H9 (cell line): ENCODE results near the gene EHD2. TPM values are rescaled to one million over a fixed set of nuclear protein-coding genes. Genes with fewer than 3 reads are reported as not detected.

ENCODE experiments used
- DNase-seq: peaks from one replicate; pipeline ENCODE4 v3.0.0-alpha.2; 2017
- H2AFZ ChIP-seq: one replicate; pipeline ENCODE4 v1.6.1; 2013; ENCODE audit warnings: mild to moderate bottlenecking, low read length, control low read depth, moderate library complexity
- H2AK5ac ChIP-seq: 2 replicates; pipeline ENCODE4 v1.6.1; 2013; ENCODE audit warnings: low read length, control low read depth, mixed read lengths; ENCODE audit not compliant: insufficient read length
- H2BK120ac ChIP-seq: one replicate; pipeline ENCODE4 v1.6.1; 2013; ENCODE audit warnings: low read depth, mild to moderate bottlenecking, low read length, control low read depth, inconsistent platforms; ENCODE audit not compliant: poor library complexity, severe bottlenecking
- H2BK12ac ChIP-seq: 2 replicates; pipeline ENCODE4 v1.6.1; 2013; ENCODE audit warnings: low read length, control low read depth, mixed read lengths, low read depth; ENCODE audit not compliant: insufficient read length
- H2BK15ac ChIP-seq: 2 replicates; pipeline ENCODE4 v1.6.1; 2013; ENCODE audit warnings: low read depth, low read length, control low read depth
- H2BK20ac ChIP-seq: one replicate; pipeline ENCODE4 v1.6.1; 2013; ENCODE audit warnings: low read depth, mild to moderate bottlenecking, low read length, control low read depth, inconsistent platforms; ENCODE audit not compliant: poor library complexity, severe bottlenecking
- H2BK5ac ChIP-seq: 2 replicates; pipeline ENCODE4 v1.6.1; 2013; ENCODE audit warnings: low read length, control low read depth, mixed read lengths; ENCODE audit not compliant: insufficient read length
- H3K14ac ChIP-seq: 2 replicates; pipeline ENCODE4 v1.6.1; 2013; ENCODE audit warnings: low read length, control low read depth; ENCODE audit not compliant: insufficient read depth
- H3K18ac ChIP-seq: 2 replicates; pipeline ENCODE4 v1.6.1; 2013; ENCODE audit warnings: low read depth, mild to moderate bottlenecking, mixed read lengths, low read length, control low read depth; ENCODE audit not compliant: insufficient read length
- H3K23ac ChIP-seq: 2 replicates; pipeline ENCODE4 v1.6.1; 2013; ENCODE audit warnings: low read length, control low read depth, mixed read lengths, low read depth; ENCODE audit not compliant: insufficient read length
- H3K23me2 ChIP-seq: 2 replicates; pipeline ENCODE4 v1.6.1; 2013; ENCODE audit warnings: low read depth, mild to moderate bottlenecking, mixed read lengths, low read length, control low read depth; ENCODE audit not compliant: insufficient read length, poor library complexity, severe bottlenecking
- H3K27ac ChIP-seq: 2 replicates; pipeline ENCODE4 v1.5.1; 2013; ENCODE audit warnings: low read length, control low read depth, mixed read lengths, low read depth; ENCODE audit not compliant: insufficient read length
- H3K27me3 ChIP-seq: 2 replicates; pipeline ENCODE4 v1.6.1; 2013; ENCODE audit warnings: low read length, control low read depth, inconsistent platforms; ENCODE audit not compliant: insufficient read depth
- H3K4ac ChIP-seq: 2 replicates; pipeline ENCODE4 v1.6.1; 2013; ENCODE audit warnings: low read depth, mild to moderate bottlenecking, control low read depth, inconsistent platforms, low read length, moderate library complexity
- H3K4me1 ChIP-seq: 2 replicates; pipeline ENCODE4 v1.6.1; 2013; ENCODE audit warnings: low read length, control low read depth, inconsistent platforms; ENCODE audit not compliant: insufficient read depth
- H3K4me2 ChIP-seq: 2 replicates; pipeline ENCODE4 v1.6.1; 2013; ENCODE audit warnings: low read length, control low read depth, mixed read lengths; ENCODE audit not compliant: insufficient read length, insufficient read depth
- H3K56ac ChIP-seq: 2 replicates; pipeline ENCODE4 v1.6.1; 2013; ENCODE audit warnings: low read depth, mild to moderate bottlenecking, mixed read lengths, low read length, control low read depth; ENCODE audit not compliant: insufficient read length
- H3K79me1 ChIP-seq: 2 replicates; pipeline ENCODE4 v1.6.1; 2013; ENCODE audit warnings: low read depth, mild to moderate bottlenecking, moderate library complexity, low read length, control low read depth, inconsistent platforms; ENCODE audit not compliant: insufficient read depth, poor library complexity, severe bottlenecking
- H3K79me2 ChIP-seq: 2 replicates; pipeline ENCODE4 v1.6.1; 2013; ENCODE audit warnings: low read length, control low read depth, inconsistent platforms; ENCODE audit not compliant: insufficient read depth
- H3K9ac ChIP-seq: 2 replicates; pipeline ENCODE4 v1.6.1; 2013; ENCODE audit warnings: low read length, control low read depth, mixed read lengths; ENCODE audit not compliant: insufficient read length; ENCODE audit errors: extremely low read depth
- H3K9me3 ChIP-seq: one replicate; pipeline ENCODE4 v1.6.1; 2013; ENCODE audit warnings: low read depth, low read length, inconsistent platforms; ENCODE audit not compliant: control insufficient read depth
- H3T11ph ChIP-seq: one replicate; pipeline ENCODE4 v1.6.1; 2013; ENCODE audit warnings: mild to moderate bottlenecking, low read length, control low read depth, inconsistent platforms
- H4K20me1 ChIP-seq: one replicate; pipeline ENCODE4 v1.6.1; 2013; ENCODE audit not compliant: control insufficient read depth, insufficient read length, insufficient read depth
- H4K5ac ChIP-seq: 2 replicates; pipeline ENCODE4 v1.6.1; 2013; ENCODE audit warnings: low read depth, mild to moderate bottlenecking, mixed read lengths, low read length, control low read depth; ENCODE audit not compliant: insufficient read length
- H4K8ac ChIP-seq: replicated peaks from 2 replicates; pipeline ENCODE4 v1.6.1; 2013; ENCODE audit warnings: low read length, control low read depth, mixed read lengths, low read depth; ENCODE audit not compliant: insufficient read length
- H4K91ac ChIP-seq: 2 replicates; pipeline ENCODE4 v1.6.1; 2013; ENCODE audit warnings: low read depth, mild to moderate bottlenecking, moderate library complexity, mixed read lengths, low read length, control low read depth; ENCODE audit not compliant: insufficient read length
- H3K27ac Mint-ChIP-seq, 3 experiments: 2 replicates in 2 of 3; 3 replicates in 1 of 3; pipeline ENCODE4 v1.8.0; 2020 to 2021; ENCODE audit warnings: mixed read lengths in 3 of 3, mild to moderate bottlenecking in 1 of 3, moderate library complexity in 1 of 3
- H3K27me3 Mint-ChIP-seq: 2 replicates; pipeline ENCODE4 v1.8.0; 2021; ENCODE audit warnings: low read depth, mild to moderate bottlenecking, moderate library complexity, mixed read lengths
- H3K36me3 Mint-ChIP-seq, 3 experiments: 2 replicates in 2 of 3; 3 replicates in 1 of 3; pipeline ENCODE4 v1.8.0; 2020 to 2021; ENCODE audit warnings: low read depth in 3 of 3, mixed read lengths in 3 of 3; ENCODE audit not compliant: insufficient read depth in 1 of 3
- H3K4me1 Mint-ChIP-seq, 2 experiments: 2 replicates each; pipeline ENCODE4 v1.8.0; 2020; ENCODE audit warnings: mixed read lengths in 2 of 2
- H3K4me3 Mint-ChIP-seq, 2 experiments: 2 replicates in 1 of 2; 3 replicates in 1 of 2; pipeline ENCODE4 v1.8.0; 2020 to 2021; ENCODE audit warnings: mild to moderate bottlenecking in 2 of 2, mixed read lengths in 2 of 2, moderate library complexity in 1 of 2
- H3K9me3 Mint-ChIP-seq, 2 experiments: 2 replicates in 1 of 2; 3 replicates in 1 of 2; pipeline ENCODE4 v1.8.0; 2020; ENCODE audit warnings: mild to moderate bottlenecking in 2 of 2, mixed read lengths in 2 of 2, moderate library complexity in 1 of 2
- WGBS: extraction: QIAGEN DNeasy Blood & Tissue Kit; methylation state at CpG from one replicate; pipeline ENCODE4 v1.1.7; 2013; ENCODE audit warnings: missing lambda C conversion rate, low lambda C conversion rate, mixed read lengths; ENCODE audit not compliant: insufficient read length; ENCODE audit errors: extremely low coverage; 5-methylcytosine and 5-hydroxymethylcytosine counted together
- total RNA-seq: library from RNA; stranded (reverse); gene quantifications from 2 replicates; pipeline ENCODE4 v1.2.1, GENCODE V29; 2021
- TF ChIP-seq, protein P1 (sequence below): fragments of 200-600 bp; sonication (generic); conservative IDR thresholded peaks from 3 replicates; pipeline ENCODE4 v1.8.0; 2021; ENCODE audit warnings: antibody characterized with exemption, mild to moderate bottlenecking

EHD2 gene
- total RNA-seq, 1 experiment from 2014 or later, result 19.7 TPM

DNA sequence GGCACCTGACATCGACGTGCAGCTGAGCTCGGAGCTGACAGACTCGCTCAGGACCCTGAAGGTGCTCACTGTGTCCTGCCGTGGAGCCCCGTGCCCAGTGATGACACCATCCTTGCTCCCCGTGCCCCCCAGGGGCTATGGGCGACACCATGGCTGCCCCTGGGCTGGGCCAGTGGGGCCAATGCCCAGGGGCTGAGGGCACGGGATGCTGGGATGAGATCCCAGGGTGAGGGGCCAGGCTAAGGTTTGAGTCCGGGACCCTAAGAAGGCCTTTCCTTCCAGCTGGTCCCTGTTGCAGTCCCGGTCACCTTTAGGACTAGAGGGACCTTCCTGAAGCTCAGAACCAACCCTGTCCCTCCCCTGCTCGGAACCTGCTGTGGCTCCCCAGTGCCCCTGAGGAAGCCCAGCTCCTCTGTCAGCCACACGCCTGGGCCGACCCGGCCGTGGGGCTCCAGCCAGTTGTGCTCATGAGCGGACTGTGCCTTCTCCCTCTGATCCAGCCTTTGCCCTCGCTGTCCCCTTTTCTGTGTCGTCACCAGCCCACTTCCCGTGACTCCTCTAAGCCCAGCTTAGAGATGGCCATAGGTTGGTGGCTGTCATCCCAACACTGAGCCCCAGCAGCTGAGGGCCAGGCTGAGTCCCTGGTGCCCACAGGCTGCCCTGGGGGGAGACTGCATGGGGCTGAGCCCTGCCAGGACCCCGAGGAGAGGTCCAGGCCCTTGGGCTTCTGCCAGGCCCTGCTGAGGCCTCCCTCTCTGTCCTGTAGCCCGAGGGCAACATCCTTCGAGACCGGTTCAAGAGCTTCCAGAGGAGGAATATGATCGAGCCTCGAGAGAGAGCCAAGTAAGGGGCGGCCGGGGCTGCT is 42.8 kb downstream of the EHD2 start:
- H4K5ac ChIP-seq, result no peak overlapping the region
- no peaks in the 10 kb centered on the region for H3K4me1 Mint-ChIP-seq
- no peak overlapping the region for H3K4ac ChIP-seq
- H3K4me3 Mint-ChIP-seq, result no peak overlapping the region
- no peaks in the 10 kb centered on the region for H3K27me3 Mint-ChIP-seq
- H3K4me2 ChIP-seq, result no peak overlapping the region
- no peak overlapping the region for H2BK5ac ChIP-seq
- no peak overlapping the region for H2BK12ac ChIP-seq
- H3K27ac Mint-ChIP-seq, result no peak overlapping the region
- 0 out of 5 replicates have a peak, but pooled peaks cover 0 to 3% of the 10 kb centered on the region in 2 experiments for H3K9me3 Mint-ChIP-seq
- no peak overlapping the region for H3K9ac ChIP-seq
- H2BK120ac ChIP-seq, result no peak overlapping the region
- peaks cover 53 to 75% (median 75%) of the 10 kb centered on the region in 3 experiments for H3K36me3 Mint-ChIP-seq
- H2AFZ ChIP-seq, result no peak overlapping the region
- H3K79me1 ChIP-seq, result no peaks in the 10 kb centered on the region
- H3K4me1 ChIP-seq, result no peaks in the 10 kb centered on the region
- no peaks in the 10 kb centered on the region for H4K20me1 ChIP-seq
- H3K79me2 ChIP-seq, result no peaks in the 10 kb centered on the region
- H3K9me3 ChIP-seq, result no peaks in the 10 kb centered on the region
- TF ChIP-seq, protein P1, sequence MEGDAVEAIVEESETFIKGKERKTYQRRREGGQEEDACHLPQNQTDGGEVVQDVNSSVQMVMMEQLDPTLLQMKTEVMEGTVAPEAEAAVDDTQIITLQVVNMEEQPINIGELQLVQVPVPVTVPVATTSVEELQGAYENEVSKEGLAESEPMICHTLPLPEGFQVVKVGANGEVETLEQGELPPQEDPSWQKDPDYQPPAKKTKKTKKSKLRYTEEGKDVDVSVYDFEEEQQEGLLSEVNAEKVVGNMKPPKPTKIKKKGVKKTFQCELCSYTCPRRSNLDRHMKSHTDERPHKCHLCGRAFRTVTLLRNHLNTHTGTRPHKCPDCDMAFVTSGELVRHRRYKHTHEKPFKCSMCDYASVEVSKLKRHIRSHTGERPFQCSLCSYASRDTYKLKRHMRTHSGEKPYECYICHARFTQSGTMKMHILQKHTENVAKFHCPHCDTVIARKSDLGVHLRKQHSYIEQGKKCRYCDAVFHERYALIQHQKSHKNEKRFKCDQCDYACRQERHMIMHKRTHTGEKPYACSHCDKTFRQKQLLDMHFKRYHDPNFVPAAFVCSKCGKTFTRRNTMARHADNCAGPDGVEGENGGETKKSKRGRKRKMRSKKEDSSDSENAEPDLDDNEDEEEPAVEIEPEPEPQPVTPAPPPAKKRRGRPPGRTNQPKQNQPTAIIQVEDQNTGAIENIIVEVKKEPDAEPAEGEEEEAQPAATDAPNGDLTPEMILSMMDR, result no peak
- H4K91ac ChIP-seq, result no peak overlapping the region
- no peak overlapping the region for H3K56ac ChIP-seq
- H2AK5ac ChIP-seq, result no peak overlapping the region
- H3K23me2 ChIP-seq, result no peaks in the 10 kb centered on the region
- H4K8ac ChIP-seq, result no peak overlapping the region
- no peaks in the 10 kb centered on the region for H3K27me3 ChIP-seq
- no peak overlapping the region for H3K23ac ChIP-seq
- no peak overlapping the region for H2BK20ac ChIP-seq
- WGBS, result no CpG with 5 or more reads among the region's 28 CpGs
- H3K27ac ChIP-seq, result no peak overlapping the region
- H3K14ac ChIP-seq, result no peak overlapping the region
- DNase-seq, result no peak
- no peak overlapping the region for H3K18ac ChIP-seq
- no peak overlapping the region for H2BK15ac ChIP-seq
- no peak overlapping the region for H3T11ph ChIP-seq
